GM18873 (cell line): Measurements from ENCODE around the gene NEDD4.
"Not testable (repeated sequence)": the region's sequence is repeated elsewhere in the genome, so short reads cannot be mapped to it uniquely, and the experiment has no call there.

ENCODE experiments used
- ATAC-seq: cut with Tn5 transposase; IDR thresholded peaks from one replicate; pipeline ENCODE4 v1.9.1; 2021; ENCODE audit warnings: mild to moderate bottlenecking, moderate library complexity, moderate number of reproducible peaks; ENCODE audit not compliant: unreplicated experiment, low FRiP score

NEDD4 gene

DNA sequence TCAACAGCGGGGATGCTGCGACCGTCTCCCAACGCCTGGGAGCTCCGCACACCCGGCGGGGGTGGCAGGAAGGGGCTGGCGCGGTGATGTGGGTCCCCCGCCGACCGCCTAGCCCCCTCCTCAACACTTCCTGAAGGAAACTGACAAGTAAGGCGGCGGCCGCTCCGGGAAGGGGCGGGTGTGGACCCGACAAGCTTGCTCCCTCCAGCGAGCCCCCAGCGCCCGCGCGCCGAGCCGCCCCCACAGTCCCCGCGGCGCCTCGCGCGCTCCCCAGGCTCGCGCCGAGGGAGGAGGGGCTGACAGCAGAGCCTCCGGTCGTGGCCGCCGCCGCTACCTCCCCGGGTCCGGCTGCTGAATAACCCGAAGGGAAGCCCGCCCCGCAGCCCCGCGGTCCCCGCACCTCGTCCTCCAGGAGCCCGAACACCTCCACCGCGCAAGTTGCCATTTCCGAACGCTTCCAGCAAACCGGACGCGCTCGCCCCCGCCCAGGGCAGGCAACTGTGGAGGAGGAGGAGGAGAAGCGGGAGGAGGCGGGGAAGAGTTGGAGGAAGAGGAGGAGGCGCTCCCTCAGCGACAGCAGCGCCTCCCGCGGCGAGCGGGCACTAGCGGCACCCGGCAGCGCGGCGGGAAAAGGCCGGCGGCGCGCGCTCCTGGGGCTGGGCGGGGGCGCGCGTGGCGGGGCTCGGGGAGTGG is at the start of gene NEDD4:
NEDD4 (minus strand) TSS at position 502 of the 693 bp plus-strand sequence; CDS start at position 445, 57 bp downstream.
- peak; percentile 64 for ATAC-seq

DNA sequence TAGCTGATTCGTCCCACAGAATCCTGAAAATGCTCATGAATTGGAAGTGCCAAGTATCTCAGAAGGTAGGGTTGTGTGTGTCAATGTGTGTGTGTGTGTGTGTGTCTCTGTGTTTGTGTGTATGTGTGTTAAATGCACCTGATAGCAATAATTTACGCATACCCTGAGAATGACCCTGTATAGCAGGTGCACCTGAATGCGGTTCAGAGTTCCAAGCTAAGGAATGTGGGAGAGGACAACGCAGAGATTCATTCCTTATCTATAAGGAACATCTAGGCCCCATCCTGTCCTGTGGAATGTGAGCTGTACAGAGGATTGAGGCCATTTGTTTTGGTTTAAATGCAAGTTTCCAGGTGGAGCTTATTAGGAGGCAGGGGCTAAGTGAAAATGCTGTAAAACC is 49.1 kb upstream of the NEDD4 start:
- no peak for ATAC-seq

GRCh38 chr15:56042031-56042430 is 48.6 kb upstream of the NEDD4 start:
- ATAC-seq: no peak

GRCh38 chr15:56040081-56041035 is 46.9 kb upstream of the NEDD4 start:
- ATAC-seq: no peak

DNA sequence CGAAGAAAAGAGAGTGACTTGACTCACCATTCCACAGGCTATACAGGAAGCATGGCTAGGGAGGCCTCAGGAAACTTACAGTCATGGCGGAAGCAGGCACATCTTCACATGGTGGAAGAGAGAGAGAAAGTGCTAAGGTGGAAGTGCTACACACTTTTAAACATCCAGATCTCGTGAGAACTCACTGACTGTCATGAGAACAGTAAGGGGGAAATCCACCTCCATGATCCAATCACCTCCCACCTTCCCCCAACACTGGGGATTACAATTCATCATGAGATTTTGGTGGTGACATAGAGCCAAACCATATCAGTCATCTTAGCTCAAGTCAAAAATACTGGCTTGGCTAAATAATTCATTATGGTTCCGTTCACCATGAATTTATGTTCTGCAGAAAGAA is 45.3 kb upstream of the NEDD4 start:
- ATAC-seq: no peak

DNA sequence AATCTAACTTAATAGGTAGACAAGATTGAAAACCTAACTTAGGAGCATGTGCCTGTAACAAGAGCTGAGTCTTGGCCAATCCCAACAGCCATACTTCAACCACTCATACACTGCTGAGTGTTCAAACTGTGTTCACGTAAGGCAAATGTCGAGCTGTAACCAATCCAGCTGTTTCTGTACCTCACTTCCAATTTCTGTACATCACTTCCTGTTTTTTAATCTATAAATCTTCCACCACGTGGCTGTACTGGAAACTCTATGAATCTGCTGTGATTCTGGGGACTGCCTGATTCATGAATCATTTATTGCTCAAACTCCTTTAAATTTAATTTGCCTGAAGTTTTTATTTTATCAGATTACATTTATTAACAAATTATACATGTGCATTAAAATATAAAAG is 44.6 kb upstream of the NEDD4 start:
- ATAC-seq: no peak

- no peak for ATAC-seq
Observed at GRCh38 chr15:56036546-56037067, 43.2 kb upstream of the NEDD4 start.

DNA sequence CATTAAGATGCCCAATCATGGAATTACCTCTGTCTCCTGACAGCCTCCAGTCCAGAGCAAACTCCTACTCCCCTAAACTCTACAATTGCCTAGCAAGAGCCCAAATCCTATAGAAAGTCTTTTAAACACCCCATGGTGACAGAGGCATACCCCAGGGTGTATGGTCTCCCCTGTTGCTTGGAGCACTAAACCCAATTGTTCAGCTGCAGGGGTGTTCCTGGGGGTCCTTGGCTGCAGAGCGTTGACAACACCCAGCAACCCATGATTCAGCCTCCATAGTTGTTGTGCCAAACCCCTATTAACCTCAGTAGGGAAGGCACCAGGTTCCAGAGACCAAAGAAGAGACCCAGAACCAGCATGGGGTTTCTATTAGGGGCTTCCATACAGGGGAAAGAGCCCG is 41.8 kb upstream of the NEDD4 start:
- no peak for ATAC-seq

DNA sequence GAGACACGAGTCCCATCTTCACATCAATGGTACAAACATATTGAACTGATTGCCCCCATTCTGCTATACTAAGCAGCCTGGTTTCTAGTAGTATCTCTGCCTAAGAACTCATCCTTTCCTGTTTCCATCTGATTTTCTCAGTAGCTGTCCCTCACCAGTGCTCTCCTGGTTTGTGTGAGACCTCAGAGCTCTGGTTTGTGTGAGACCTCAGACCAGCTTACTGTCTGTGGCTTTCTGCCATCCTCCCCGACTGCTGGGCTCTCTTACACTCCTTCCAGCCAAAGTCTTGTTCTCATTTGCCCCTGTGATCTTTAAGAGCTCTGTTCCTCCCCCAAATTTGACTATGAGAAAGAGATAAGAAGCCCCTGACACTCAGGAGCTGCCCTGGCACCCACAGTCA is 41.1 kb upstream of the NEDD4 start:
- no peak for ATAC-seq

DNA sequence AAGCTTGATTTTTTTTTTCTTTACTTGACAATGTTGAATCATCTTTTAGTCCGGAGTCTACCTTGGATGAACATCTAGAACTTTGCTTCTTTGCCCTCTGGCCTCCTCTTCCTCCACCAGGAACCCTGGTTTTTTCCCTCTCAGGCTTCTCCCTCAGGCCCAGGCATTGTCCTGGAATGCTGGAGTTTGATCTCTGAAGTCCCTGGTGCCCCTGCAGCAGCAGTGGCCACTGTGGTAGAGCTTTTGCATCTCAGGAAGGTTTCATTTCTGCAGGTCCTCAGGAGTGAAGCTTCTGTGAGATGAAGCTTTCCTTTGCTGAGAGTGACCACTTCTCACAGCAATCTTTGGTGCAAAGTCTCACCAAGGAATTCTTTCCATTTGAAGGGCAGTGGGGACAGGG is 39.0 kb upstream of the NEDD4 start:
- ATAC-seq: no peak

- no peak for ATAC-seq
Observed at GRCh38 chr15:56031836-56032235, 38.4 kb upstream of the NEDD4 start.

- no peak for ATAC-seq
Observed at GRCh38 chr15:56031402-56031801, 38.0 kb upstream of the NEDD4 start.

DNA sequence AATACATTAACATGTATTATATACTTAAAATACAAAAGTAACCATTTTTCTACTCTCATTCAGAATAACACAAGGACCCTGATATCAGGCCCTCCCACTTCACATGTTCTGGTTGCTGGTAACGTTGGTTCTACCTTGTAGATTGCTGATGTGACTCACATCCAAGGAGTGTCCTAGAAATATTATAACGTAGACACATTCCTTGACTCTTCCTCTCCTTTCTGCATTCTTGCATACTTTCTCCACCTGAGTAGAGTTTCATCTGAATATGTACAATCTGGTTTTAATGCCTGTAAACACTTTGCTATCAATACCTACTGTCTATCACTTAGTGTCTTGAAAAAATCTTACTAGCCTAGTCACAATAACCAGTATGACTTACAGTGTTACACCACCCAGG is 35.0 kb upstream of the NEDD4 start:
- ATAC-seq: no peak

- not testable (repeated sequence) for ATAC-seq
Observed at GRCh38 chr15:56023160-56023559, 29.7 kb upstream of the NEDD4 start.

DNA sequence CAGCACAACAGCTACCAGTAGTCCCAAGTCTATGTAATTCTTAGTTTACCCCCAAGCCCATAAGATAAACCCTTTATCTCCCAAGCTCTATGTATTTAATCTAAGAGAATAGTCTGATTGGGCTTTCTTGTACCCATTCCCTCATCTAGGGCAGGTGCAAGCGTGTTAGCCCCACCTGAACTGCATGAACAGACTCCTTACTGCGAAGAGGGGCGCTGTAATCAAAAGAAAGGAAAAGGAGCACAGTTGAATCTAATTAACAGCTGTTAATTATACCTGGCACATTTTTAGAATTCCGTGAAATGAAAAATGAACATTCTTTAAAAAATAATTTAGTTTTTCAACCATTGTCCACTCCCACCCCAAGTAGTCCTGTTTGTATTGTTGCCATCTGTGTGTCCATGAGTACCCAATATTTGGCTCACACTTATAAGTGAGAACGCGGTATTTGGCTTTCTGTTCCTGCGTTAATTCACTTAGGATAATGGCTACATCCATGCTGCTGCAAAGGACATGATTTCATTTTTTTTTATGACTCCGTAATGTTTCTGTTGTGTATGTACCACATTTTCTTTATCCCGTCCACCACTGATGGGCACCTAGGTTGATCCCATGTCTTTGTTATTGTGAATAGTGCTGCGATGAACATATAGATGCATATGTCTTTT is 26.5 kb upstream of the NEDD4 start:
- no peak for ATAC-seq

DNA sequence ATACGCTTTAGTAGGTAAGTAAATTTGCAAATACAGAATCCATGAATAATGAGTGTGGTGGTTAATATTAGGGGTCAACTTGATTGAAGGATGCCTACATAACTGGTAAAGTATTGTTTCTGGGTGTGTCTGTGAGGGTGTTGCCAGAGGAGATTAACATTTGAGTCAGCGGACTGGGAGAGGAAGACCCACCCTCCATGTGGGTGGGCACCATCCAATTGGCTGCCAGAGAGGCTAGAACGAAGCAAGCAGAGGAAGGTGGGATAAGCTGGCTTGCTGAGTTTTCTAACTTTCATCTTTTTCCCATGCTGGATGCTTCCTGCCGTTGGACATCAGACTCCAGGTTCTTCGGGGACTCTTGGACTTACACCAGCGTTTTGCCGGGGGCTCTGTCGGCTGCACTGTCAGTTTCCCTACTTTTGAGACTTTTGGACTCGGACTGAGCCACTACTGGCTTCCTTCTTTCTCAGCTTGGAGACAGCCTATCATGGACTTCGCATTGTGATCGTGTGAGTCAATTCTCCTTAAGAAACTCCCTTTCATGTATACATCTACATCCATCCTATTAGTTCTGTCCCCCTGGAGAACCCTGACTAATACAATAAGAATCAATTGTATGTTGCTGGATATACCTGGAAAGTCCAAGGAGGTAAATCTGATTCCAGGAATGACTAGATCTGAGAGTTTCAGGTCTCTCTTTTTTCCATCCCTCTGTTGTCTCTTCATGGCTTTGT is 25.8 kb upstream of the NEDD4 start:
- ATAC-seq: no peak

- ATAC-seq: no peak
Observed at GRCh38 chr15:56017920-56018319, 24.5 kb upstream of the NEDD4 start.

DNA sequence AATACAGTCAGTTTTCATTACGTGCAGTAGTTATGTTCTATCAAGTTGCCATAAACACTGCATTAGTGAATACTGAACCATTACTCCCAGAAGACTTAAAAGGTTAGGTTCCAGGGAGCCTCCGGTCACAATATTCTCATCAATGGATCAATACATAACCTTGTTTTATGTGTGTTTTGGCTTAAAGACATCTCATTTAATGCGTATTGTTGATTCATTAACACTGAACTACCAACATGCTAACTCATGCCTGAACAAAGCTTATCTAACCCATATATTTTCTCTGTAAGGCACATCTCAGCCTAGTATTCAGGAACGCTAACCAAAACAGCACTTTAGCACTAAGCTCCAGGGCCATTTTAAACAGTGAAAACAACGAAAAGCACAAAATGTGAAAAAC is 24.1 kb upstream of the NEDD4 start:
- no peak for ATAC-seq

DNA sequence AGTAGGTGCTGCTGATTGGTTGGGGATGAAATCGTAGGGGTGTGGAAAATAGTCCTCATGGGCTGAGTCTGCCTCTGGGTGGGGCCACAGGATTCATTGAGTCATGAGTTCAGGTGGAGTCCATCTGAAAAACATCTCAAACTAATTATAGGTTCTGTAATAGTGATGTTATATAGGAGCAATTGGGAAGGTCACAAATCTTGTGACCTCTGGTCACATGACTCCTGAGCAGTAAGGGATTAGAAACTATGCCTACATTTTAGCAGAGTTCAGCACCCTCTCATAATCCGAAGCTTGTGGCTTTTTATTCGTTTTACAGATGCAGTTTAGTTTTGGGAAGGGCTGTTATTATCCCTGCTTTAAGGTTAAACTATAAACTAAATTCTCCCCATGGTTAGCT is 22.9 kb upstream of the NEDD4 start:
- no peak for ATAC-seq

GRCh38 chr15:56014677-56015076 is 21.3 kb upstream of the NEDD4 start:
- ATAC-seq: no peak
